GM18526 (cell line): ENCODE data around the gene LRRFIP1.

Experiments
- POLR2A ChIP-seq: IDR thresholded peaks from 3 replicates; pipeline ENCODE4 v1.6.1; 2011; ENCODE audit not compliant: insufficient read length; ENCODE audit errors: extremely low read depth

The LRRFIP1 gene

GRCh38 chr2:237593036-237593435 lies 34.4 kb upstream of the LRRFIP1 start:
- no peak for TF ChIP-seq POLR2A

- no peak for TF ChIP-seq POLR2A
These were observed 33.6 kb upstream of the LRRFIP1 start for GRCh38 chr2:237593596-237594320.

- no peak for TF ChIP-seq POLR2A
These were observed 32.9 kb upstream of the LRRFIP1 start for GRCh38 chr2:237594514-237594871.

DNA sequence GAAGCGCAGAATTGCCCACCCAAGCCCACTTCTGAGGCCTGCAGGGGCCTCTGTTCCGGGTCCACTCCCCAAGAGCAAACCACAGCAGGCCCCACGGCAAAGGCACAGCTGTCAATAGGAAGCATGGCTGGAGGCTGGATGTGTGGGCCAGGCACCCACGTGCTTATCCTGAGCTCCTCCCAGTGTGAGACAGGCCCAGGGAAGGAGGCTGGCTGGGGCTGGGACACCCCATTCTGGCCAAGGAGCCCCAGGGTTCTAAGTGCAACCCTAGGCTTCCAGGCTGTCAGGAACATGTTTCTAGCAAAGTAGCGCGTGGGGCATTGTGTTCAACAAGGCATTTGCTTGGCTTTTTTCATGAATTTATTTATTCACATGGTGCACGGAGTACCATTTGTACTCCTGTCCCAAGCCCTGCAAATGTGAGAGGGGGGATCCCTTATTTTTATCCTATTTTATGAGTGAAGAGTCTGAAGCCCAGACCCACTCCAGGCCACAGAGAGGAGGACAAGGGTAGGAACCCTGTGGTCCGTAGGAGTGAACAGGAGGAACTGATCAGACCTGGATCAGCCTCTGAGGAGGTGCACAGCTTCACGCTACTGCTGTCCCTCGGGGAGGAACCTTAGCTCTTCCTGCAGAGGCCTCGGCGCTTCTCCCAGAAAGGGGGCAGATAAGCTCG lies 30.7 kb upstream of the LRRFIP1 start:
- TF ChIP-seq POLR2A = no peak

GRCh38 chr2:237597196-237598145 lies 29.9 kb upstream of the LRRFIP1 start:
- TF ChIP-seq POLR2A = no peak

DNA sequence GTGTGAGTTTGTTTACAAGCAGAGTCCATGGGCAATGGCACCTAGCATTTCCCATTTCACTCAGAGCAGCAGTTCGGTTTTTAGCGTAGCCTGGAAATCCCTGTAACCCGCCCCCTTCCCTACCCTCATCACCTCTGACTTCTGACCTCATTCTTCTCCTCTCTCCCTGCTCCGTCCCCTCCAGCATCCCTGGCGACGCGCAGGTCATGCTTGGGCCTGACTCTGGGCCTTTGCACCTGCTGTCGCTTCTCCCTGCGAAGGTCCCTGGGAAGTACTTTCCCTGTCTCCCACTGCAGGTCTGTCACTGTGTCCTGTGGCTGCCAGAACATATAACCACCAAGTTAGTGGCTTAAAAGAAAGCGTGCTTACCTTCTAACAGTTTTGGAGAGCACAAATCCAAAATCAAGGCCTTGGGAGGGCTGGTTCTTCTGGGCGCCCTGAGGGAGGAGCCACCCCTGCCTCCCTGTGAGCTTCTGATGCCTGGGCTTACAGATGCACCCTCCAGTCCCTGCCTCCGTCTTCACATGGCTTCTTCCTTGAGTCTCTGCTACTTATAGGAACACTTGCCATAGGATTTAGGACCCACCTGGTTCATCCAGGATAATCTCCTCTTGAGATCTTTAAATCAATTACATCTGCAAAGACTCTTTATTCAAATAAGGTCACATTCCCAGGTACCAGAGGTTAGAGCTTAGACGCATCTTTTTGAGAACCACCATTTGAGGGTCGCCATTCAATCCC lies 28.7 kb upstream of the LRRFIP1 start:
- no peak for TF ChIP-seq POLR2A

- TF ChIP-seq POLR2A = no peak
These were observed 27.8 kb upstream of the LRRFIP1 start for GRCh38 chr2:237599465-237600110.

DNA sequence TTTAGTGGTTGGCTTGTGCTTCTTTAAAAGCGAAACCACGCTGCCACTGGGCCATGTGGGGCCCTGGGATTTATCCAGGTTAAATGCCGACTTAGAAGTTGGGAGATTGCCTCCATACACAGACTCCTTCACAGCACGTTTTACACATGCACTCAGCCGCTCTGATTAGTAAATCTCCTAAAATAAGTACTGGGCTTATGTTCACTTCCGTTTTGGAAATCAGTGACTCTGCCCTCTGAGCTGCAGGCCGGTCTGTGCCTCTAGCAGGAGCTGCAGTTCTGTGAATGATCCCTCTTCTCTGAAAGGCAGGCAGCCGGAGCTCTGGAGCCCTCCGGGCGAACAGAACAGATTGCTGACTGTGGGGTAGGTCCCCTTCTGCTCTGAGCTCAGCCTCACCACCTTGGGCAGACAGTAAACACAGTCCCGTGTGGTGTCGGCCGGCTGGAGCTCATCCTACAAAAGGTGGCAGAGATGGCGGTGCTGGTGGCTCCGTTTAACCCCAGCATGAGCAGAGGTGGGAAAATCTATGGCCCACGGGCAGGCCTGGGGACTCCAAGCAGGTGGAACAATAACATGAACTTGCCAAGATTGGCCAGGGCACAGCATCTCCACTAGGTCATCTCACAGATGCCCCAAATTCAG lies 27.1 kb upstream of the LRRFIP1 start:
- TF ChIP-seq POLR2A = no peak

GRCh38 chr2:237601453-237602116 lies 25.8 kb upstream of the LRRFIP1 start:
- no peak for TF ChIP-seq POLR2A

DNA sequence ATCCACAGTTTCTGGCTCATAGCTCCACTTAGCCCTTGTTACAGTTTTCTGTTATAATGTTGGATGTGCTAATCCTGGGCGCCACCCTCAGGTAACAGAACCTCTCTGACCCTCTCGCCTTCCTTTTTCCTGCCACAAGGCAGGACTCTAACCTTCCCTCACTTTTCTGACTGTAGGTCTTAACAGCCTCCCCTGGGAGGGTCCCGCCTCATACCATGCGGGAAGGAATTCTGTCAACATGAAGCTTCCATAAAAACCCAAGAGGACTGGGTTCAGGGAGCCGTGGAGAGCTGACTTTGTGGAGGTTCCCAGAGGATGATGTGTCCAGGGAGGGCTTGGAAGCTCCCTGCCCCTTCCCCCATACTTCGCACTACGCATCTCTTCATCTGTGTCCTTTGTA lies 25.0 kb upstream of the LRRFIP1 start:
- TF ChIP-seq POLR2A = no peak

DNA sequence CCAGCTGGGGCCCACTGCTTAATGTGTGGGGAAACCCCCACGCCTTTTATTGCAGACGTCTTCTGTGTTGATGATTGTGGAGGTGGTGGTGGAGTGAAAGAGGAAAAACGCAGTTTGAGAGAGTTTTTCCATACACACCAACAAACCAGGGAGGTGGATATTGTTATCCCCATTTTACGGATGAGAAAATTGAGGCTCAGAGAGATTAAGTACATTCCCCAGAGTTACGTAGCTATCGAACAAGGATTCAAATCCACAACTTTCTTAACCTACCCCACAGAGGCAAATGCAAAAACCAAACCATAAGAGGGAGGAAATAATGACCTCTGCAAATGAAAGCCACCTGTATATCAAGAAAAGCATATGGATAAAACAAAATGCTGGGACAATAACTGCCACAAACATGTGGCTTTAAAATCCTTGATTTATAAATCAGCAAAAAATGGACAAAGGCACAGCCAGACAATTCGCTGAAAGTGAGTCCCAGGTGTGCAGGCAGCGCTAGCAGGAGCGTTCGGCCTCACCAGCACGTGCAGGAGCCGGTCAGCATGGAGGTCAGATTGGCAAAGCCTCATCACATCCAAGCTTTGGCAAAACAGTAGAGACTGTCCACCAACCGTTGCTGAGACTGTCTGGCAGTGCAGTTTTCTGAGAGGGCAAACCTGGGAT lies 24.2 kb upstream of the LRRFIP1 start:
- no peak for TF ChIP-seq POLR2A

GRCh38 chr2:237603718-237604362 lies 23.5 kb upstream of the LRRFIP1 start:
- TF ChIP-seq POLR2A = no peak

DNA sequence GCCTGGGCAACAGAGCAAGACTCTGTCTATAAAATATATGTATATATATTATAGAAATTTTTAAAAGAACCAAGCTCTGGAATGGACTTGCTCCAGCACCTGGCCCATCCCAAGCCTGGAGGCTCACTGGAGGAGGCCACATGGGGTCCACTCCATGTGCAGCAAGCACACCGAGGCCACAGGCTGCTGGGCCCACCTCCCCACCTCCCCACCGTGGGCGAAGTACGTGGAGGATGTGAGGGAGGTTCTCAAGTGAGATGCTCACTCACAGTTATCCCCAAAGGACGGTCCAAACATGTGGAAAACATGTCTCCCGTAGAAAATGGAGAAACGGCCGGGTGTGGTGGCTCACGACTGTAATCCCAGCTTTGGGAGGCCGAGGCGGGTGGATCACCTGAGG lies 23.0 kb upstream of the LRRFIP1 start:
- TF ChIP-seq POLR2A = no peak
